Right renal pelvis (tissue), 4 donors: Measurements from ENCODE around the gene ELFN2. TPM values are rescaled to one million over a fixed set of nuclear protein-coding genes. Genes with fewer than 3 reads are reported as not detected.
"Not testable (repeated sequence)": the region's sequence is repeated elsewhere in the genome, so short reads cannot be mapped to it uniquely, and the experiment has no call there.

Experiments
- DNase-seq, 4 donors: peaks; one replicate each; pipeline ENCODE4 v3.0.0-alpha.2; 2013; ENCODE audit warnings: low read depth in 4 of 4, low spot score in 3 of 4, missing footprints in 1 of 4
- polyA plus RNA-seq, 4 donors: library from polyadenylated mRNA; unstranded; fragments of 120-200 nt; gene quantifications; one replicate each; pipeline ENCODE4 v1.2.1, GENCODE V29; 2013; ENCODE audit not compliant: insufficient read length in 4 of 4

Gene ELFN2, protein sequence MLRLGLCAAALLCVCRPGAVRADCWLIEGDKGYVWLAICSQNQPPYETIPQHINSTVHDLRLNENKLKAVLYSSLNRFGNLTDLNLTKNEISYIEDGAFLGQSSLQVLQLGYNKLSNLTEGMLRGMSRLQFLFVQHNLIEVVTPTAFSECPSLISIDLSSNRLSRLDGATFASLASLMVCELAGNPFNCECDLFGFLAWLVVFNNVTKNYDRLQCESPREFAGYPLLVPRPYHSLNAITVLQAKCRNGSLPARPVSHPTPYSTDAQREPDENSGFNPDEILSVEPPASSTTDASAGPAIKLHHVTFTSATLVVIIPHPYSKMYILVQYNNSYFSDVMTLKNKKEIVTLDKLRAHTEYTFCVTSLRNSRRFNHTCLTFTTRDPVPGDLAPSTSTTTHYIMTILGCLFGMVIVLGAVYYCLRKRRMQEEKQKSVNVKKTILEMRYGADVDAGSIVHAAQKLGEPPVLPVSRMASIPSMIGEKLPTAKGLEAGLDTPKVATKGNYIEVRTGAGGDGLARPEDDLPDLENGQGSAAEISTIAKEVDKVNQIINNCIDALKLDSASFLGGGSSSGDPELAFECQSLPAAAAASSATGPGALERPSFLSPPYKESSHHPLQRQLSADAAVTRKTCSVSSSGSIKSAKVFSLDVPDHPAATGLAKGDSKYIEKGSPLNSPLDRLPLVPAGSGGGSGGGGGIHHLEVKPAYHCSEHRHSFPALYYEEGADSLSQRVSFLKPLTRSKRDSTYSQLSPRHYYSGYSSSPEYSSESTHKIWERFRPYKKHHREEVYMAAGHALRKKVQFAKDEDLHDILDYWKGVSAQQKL
- 1 to 10 TPM in 3 of 4 donors, under 1 TPM in 1; 0.99 to 2.4 (median 1.5) TPM for polyA plus RNA-seq

DNA sequence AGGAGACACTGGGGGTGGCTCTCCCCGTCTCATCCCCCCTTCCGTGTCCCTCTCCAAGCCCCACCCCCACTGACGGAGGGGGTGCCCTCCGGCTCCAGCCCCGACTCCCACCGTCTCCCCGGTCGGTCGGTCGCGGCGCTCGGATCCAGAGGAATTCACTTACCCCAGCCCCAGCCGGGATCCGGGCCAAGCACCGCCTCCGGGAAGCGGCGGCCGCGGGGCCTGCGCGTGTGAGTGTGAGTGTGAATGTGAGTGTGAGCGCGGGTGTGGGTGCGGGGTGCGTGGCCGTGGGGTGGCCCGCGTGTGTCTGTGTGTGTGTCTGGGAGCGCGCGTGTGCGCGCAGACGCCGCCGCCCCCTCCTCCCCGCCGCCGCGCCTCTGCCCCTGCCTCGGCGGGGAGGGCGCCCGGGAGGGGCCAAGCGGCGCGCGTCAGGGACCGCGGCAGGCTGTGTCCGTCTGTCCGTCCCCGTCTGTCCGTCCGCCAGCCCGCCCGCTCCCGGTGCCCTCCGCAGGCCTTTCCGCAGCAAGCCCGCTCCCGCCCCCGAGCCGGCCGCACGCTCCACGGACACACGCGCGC lies at the start of gene ELFN2:
ELFN2 (minus strand) TSS at position 345 of the 576 bp plus-strand sequence. CDS start 51,945 bp downstream, outside the sequence.
- DNase-seq = peak in 3 of 4 donors; percentile 37 to 51 (median 44)

DNA sequence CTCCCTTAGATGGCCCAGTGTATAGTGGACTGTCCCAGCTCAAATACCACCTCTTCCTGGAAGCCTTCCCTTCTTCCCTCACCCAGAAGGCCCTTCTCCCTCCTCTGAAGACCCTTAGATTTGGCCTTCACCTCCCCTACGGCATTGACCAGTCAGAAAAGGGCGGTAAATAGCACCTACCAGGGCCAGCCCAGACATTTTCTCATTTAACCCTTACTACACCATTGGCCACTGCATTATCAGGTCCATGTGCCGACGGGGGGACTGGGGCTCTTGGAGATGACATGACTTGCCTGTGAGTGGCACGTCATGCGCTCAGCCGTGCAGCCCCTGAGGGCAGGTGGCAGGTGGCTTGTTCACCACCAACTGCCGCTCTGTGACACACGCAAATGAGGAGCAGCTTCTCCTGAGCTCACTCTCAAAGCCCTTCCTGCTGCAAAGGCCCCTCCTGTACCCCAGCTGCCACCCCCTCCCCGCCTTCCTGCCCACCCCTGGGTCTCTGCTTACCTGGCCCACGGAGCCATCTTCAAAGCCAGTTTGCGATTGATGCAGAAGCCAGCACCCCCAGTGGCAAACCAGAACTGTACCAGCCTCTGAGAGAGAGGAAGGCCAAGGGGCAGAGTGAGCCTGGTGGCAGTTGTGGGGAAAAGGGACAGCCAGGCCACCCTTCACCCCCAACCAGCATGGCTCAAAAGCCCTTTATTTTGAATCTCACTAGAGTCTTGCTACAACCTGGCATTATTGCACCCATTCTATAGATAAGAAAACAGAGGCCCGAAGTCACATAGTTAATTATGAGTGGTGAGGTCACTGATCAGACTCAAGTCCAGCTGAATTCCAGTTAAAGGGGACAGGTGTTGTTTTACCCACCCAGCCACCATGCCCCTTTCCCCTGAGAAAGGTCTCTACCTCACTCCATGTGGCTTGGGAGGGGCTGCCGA lies 49.4 kb upstream of the ELFN2 start:
- DNase-seq = no peak

DNA sequence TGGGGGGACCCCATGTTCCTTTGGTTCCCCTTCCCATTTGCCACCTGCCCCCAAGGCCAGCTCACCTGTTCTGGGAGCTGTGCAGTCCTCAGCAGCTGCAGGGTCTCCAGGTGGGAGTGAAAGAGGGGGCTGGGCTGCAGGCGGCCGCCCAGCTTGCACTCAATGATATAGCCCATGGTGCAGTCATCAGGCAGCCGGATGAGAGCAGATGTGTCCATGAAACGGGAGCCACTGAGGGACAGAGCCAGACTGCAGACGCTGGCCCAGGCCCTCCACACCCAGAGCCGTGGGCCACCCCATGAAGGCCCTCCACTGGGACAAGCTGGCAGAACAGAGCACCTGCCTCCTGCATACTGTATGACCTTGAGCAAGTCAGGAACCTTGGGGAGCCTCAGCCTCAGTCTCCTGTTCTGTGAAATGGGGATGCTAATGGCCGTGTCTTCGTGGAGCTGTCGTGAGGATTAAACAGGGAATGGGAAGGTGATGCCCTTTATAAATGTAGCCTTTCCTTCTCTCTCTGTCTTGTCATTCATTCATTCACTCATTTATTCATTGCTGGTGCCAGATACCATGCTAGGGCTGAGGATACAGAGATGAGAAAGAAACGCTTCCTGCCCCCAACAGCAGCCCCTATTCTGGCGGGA lies 47.3 kb upstream of the ELFN2 start:
- DNase-seq = no peak

DNA sequence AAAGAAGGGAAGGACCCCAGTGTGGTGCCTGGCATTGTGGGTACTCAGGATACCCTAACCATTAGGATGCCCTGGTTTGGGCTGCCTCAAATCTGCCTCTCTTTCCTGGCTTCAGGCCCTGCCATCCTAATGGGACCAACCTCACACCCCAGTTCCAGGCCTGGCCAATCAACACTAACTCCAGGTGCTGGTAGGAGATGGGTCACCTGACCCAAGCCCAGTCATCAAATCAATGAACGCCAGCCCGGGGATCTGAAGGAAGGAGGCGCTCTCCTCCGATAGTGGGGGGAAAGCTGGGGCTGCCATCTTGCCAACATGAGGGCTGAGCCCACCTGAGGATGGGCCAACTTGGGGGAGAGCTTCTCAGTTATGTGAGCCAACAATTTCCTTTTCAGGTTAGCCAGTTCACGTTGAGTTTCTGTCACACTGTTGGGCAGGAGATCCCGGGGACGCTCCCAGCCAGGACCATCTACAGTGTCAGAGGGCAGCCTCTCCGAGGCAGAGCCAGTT lies 46.2 kb upstream of the ELFN2 start:
- DNase-seq = no peak

DNA sequence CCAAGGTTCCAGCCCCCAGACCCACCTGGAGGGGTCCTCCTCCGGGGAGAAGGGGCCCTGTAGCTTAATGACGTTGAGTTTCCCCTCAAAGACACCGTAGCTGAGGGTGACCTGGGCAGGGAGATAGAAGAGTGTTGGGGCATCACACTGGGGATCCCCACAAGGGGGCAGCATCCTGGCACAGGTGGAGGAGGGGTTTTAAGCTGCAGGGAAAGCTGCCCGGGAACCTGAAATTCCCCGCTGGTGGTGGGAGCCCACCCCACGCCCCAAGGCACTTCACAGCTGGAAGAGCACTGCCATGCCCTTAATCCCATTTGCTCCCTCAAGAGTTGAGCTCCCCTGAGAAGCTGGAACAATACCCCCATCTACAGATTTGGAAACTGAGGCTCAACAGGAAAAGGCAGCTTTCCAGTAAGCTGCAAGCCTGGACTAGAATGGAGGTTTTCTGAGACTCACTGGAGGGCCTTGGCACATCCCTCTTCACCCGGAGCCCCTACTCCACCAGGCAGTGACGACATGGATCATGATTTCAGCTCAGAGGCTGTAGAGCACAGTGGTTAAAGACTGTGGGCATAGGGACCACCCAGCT lies 45.2 kb upstream of the ELFN2 start:
- no peak for DNase-seq

DNA sequence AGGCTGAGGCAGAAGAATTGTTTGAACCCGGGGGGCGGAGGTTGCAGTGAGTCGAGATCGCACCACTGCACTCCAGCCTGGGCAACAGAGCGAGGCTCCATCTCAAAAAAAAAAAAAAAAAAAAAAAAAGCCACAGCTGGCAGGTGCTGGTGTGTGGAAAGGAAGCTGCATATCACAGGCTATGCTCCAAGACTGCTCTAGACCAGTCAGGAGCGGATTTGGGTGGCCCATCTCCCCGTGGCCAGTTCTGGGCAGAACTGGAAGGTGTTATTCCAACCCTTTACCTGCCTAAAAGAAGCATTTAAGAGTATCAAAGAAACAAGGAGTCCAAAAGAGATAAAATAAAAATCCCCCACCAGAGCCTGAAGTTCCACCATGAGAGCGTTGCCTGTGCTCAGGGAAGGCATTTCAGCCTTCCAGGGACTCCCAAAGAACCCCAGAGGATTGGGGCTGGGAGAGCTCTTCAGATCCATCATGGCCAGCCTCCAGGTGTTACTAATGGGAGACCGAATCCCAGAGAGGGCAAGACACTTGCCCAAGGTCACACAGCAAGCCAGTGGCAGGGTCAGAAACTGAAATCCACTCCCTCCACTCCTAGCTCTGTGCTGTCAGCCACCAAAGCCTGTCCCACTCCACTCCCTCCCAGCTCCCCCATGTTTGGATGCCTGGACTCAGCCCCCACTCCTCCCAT lies 44.6 kb upstream of the ELFN2 start:
- DNase-seq = no peak

DNA sequence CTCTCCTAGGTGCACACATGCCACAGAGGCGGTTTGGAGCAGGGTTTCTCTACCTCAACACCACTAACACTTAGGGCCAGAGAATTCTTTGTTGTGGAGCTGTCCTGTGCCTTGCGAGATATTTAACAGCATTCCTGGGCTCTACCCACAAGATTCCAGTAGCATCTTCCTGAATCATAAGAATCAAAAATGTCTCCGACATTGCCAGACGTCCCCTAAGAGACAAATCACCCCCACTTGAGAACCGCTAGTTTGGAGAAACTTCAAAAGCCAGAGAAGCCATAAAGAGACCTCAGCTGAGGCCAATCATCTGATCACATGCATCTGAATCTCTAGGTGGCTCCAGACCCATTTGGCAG lies 42.8 kb upstream of the ELFN2 start:
- DNase-seq = no peak

DNA sequence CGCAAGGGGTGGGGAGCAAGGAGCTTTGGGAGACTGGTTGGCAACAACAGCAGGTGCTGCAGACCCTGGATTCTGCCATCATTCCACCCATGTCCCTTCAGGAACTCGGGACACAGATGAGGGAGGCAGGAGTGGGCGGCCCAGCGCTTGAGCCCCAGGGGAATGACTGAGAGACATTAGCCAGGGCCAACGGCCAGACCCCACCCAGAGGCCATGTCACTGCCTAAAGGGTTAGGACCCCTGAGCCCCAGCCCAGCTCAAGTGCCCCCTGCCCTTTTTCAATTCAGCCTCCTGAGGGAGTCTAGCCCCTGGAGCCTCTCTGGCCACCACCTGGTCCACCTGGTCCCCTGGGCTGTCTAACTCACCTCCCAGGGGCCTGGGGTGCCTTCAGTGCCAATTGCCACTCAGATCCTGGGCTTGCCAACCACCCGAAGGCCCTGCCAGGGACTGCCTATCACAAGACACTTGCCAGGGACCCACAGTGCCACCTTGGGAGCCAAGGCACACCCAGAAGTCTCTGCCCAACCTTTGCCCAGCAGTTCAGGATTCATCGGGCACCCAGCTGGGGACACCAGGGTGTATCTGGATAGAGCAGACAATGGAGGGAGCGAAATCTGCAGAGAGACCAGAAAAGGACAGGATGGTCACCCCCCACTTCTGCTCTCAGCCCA lies 42.3 kb upstream of the ELFN2 start:
- no peak for DNase-seq

DNA sequence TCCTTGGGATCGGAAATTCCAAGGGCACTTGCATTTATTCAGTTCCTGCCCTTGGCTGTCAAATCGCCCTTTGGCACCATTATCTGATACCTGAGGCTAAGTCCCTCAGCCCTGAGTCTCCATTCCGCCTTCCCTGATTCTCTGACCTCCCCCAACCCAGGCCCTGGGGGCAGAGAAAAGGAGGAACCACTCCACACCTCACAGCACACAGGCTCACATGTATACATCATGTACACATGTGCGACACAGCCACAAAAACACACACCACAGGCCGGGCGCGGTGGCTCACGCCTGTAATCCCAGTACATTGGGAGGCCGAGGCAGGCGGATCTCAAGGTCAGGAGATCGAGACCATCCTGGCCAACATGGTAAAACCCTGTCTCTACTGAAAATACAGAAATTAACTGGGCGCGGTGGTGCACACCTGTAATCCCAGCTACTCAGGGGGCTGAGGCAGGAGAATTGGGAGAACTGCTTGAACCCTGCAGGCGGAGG lies 41.0 kb upstream of the ELFN2 start:
- not testable (repeated sequence) for DNase-seq

DNA sequence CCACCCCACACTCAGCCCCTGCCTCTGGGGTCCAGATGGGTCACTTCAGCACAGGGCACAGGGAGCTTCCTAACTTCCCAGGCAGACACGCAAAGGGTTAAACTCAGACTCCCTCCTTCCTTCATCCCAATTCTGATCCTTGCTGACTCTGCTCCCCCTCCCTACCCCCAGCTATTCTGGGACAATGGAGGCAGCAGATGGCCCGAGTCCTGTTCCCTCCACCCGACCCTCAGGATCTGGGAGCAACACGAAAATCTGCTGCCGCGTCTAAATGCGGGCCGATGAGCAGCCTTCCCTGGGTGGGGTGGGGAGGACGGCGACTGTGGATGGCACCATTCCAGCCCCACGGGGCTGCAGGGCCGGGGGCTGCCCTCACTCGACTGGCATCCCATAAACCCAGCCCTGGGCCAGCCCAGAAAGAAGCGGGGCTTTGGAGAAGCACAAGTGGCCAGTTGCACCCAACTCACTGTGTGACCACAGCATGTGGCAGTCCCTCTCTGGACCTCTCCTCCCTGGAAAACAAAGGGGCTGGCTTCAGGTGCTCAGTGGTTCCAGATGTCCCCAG lies 40.2 kb upstream of the ELFN2 start:
- DNase-seq = no peak

DNA sequence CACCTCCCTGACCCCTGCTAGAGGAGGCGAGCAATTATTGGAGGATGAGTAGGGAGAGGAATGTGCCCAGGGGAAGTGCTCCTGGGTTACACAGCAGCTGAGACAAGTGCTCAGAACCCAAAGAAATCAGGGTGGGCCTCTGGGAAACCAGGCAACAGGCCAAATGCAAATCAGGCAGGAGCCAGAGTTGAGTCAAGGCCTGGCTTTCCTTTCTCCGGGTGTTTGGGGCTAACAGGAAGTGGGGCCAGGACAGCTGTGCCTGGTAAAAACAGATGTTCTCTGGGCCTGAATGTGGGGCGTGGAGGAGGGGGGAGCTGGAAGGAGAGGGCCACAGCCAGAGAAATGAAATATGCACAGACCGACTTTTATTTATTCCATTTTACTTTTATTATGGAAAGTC lies 36.9 kb upstream of the ELFN2 start:
- DNase-seq = no peak

DNA sequence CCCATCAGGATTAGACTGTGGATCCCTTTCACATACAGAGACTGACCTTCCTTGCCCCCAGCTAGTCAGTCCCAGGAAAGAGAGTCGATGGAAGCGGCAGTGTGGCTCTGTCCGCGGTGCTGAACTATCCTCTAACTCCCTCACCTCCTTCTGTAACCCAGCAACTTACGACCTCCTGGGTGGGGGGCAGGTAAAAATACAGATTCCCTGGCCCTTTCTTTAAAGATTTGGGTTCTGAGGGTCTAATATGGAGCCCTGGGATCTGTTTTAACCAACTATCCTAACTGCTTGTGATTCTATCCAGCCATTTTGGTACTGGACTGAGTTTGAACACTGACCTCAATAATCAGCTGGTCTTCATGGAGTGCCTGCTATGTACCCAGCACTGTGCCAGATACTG lies 35.7 kb upstream of the ELFN2 start:
- DNase-seq = peak in 2 of 4 donors; percentile 50 to 52

DNA sequence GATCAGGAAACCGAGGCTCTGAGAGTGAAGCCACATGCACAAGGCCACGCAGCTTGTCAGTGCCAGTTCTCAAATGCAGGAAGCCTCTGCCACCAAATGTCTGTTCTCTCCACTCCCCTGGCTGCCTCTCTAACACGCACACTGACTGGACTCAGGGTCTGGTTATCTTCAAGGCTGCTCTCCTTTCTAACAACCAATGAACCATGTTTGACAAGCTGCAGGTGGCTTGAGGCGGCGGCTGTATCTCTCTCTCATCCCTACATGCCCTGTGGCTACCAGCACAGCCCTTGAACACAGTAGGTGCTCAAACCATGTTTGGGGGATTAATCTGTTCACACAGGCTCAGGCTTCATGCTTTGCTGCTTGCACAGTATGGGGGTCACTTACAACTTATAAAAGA lies 35.2 kb upstream of the ELFN2 start:
- DNase-seq = no peak

DNA sequence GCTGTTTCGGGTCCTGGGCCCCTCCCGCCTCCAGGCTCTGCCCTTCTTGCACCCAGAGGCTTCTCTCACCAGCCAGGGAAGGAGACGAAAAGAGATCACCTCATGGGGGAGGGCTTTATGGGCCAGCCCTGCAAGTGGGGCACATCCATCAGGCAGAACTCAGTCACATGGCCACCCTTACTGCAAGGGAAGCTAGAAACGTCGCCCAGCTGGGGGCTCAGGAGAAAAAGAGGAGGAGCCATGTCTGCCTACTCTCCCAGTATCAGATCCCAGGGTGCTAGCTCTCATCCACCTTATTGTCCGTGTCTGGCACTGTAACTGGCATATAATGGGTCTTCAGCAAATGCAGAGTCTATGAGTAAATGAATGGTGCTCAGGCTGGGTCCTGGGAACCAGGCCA lies 34.7 kb upstream of the ELFN2 start:
- DNase-seq = no peak

DNA sequence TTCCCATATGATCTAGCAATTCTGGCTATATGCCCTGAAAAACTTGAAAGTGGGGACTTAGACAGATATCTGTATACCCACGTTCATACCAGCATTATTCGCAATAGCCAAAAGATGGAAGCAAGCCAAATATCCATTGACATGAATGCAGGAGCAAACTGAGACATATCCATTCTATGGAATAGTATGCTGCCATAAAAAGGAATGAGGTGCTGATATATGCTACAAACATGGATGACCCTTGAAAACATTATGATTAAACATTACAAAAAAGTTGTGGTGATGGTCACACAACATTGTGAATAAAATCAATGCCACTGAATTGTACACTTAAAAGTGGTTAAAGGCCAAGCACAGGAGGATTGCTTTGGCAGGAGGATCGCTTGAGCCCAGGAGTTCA lies 33.4 kb upstream of the ELFN2 start:
- DNase-seq = no peak

DNA sequence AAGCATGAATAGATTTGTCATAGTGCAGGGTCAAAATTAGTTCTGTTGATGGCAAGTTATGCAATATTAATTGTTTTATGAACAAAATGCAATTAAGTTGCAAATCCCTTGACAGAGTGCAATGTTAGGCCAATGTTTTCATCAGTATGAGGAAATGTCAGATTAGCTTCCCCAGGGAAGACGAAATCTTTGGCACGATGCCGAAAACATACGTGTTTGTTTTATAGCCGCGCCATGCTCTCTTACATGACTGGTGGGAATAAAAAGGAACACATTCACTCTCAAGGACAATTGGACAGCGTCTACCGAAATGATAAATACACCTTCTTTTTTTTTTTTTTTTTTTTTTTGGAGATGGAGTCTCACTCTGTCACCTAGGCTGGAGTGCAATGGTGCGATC lies 31.9 kb upstream of the ELFN2 start:
- no peak for DNase-seq

DNA sequence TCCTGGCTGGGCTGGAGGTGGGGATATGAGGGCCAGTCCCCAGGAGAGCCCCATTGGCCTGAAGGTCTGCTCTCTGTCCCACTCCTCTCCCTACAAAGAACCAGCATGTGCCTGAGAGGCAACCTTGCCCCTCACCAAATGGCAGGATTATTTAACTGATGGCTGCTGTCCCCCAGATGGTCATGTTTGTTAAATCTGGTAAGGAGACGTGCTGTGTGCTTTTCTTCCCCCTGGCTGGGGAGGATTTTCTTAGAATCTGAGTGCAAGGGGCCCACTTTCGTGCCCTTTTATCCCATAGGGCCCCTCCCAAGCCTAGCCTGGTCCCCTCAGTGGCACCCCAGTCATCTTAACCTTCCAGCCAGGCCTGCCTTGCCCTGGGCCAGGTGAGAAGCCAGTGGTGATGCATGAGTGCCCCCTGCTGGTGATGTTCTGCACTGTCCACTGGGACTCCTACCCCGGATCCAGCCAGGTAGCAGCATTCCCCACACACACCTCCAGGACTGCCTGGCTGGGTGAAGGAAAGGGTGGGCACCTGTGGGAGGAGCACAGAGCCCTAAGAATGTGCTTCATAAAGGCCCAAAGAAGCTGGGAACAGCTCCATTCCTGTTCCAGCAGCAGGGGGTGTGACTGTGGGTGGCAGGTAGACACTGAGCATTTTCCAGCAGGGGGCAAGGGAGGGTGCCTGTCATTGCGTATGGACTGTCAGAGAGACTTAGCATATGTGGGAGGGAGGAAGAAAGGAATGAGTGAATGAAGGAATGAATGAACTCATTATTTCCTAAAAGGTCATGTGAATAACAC lies 30.0 kb upstream of the ELFN2 start:
- peak; percentile 48 to 52 (median 50) for DNase-seq
